Common myeloid progenitor, CD34-positive (primary cell): Measurements from ENCODE around the gene OR52D1. TPM values are rescaled to one million over a fixed set of nuclear protein-coding genes. Genes with fewer than 3 reads are reported as not detected.

Source experiments
- CTCF ChIA-PET: fragments of 350-600 bp; sonication (Branson Sonifier 250); formaldehyde crosslinking; loops from one replicate; lab custom pipeline; 2021; ENCODE audit warnings: antibody characterized with exemption; lab: Charles Lee
- POLR2A ChIA-PET: fragments of 350-600 bp; sonication (Branson Sonifier 250); formaldehyde crosslinking; loops from one replicate; lab custom pipeline; 2021; ENCODE audit warnings: antibody characterized with exemption; lab: Charles Lee
- DNase-seq, 3 donors: peaks; one replicate each; pipeline versions ENCODE4 v3.0.0 to v3.0.0-alpha.2; 2013
- H3K27ac ChIP-seq, 2 experiments: 1 replicate in 1 of 2; 2 replicates in 1 of 2; pipeline ENCODE4 v1.7.0; 2013; ENCODE audit warnings: inconsistent platforms in 2 of 2, low read length in 2 of 2, mild to moderate bottlenecking in 2 of 2, low read depth in 1 of 2, moderate library complexity in 1 of 2; ENCODE audit not compliant: severe bottlenecking in 2 of 2, insufficient read depth in 1 of 2, poor library complexity in 1 of 2
- H3K27me3 ChIP-seq, 5 experiments: replicated peaks in 2 of 5; 1 replicate in 3 of 5; 2 replicates in 2 of 5; pipeline versions ENCODE4 v1.6.1 to v1.7.0; 2013; ENCODE audit warnings: low read length in 4 of 5, mild to moderate bottlenecking in 2 of 5, moderate library complexity in 2 of 5, inconsistent platforms in 1 of 5; ENCODE audit not compliant: insufficient read depth in 5 of 5, control insufficient read depth in 4 of 5
- H3K36me3 ChIP-seq, 4 experiments: 1 replicate in 2 of 4; 2 replicates in 2 of 4; pipeline versions ENCODE4 v1.6.1 to v1.7.0; 2013; ENCODE audit warnings: low read length in 3 of 4, control low read depth in 1 of 4, mild to moderate bottlenecking in 1 of 4; ENCODE audit not compliant: control insufficient read depth in 4 of 4, insufficient read depth in 4 of 4
- H3K4me1 ChIP-seq, 4 experiments: 1 replicate in 3 of 4; 2 replicates in 1 of 4; pipeline versions ENCODE4 v1.6.1 to v1.7.1; 2013; ENCODE audit warnings: low read length in 3 of 4, mild to moderate bottlenecking in 3 of 4, control low read depth in 1 of 4, inconsistent platforms in 1 of 4, moderate library complexity in 1 of 4; ENCODE audit not compliant: control insufficient read depth in 4 of 4, insufficient read depth in 4 of 4; ENCODE audit errors: control extremely low read depth in 1 of 4
- H3K4me3 ChIP-seq, 7 experiments: 1 replicate in 4 of 7; 2 replicates in 3 of 7; pipeline versions ENCODE4 v1.5.1 to v1.7.0; 2013; ENCODE audit warnings: mild to moderate bottlenecking in 7 of 7, low read length in 6 of 7, moderate library complexity in 6 of 7, inconsistent platforms in 2 of 7, low read depth in 2 of 7, control low read depth in 1 of 7; ENCODE audit not compliant: insufficient read depth in 4 of 7, control insufficient read depth in 1 of 7; ENCODE audit errors: extremely low read depth in 1 of 7
- H3K9me3 ChIP-seq, 5 experiments: 1 replicate in 4 of 5; 2 replicates in 1 of 5; pipeline versions ENCODE4 v1.6.1 to v1.7.1; 2013; ENCODE audit warnings: low read length in 4 of 5, mild to moderate bottlenecking in 2 of 5, inconsistent platforms in 1 of 5, low read depth in 1 of 5, moderate library complexity in 1 of 5; ENCODE audit not compliant: control insufficient read depth in 4 of 5, insufficient read depth in 2 of 5; ENCODE audit errors: control extremely low read depth in 1 of 5
- WGBS: methylation state at CpG from one replicate; pipeline ENCODE4 v1.1.5; 2013; ENCODE audit not compliant: insufficient coverage; 5-methylcytosine and 5-hydroxymethylcytosine counted together
- polyA plus RNA-seq: library from polyadenylated mRNA; unstranded; fragments of 120-200 nt; gene quantifications from one replicate; pipeline ENCODE4 v1.2.1, GENCODE V29; 2013

The OR52D1 gene
- not detected for polyA plus RNA-seq

DNA sequence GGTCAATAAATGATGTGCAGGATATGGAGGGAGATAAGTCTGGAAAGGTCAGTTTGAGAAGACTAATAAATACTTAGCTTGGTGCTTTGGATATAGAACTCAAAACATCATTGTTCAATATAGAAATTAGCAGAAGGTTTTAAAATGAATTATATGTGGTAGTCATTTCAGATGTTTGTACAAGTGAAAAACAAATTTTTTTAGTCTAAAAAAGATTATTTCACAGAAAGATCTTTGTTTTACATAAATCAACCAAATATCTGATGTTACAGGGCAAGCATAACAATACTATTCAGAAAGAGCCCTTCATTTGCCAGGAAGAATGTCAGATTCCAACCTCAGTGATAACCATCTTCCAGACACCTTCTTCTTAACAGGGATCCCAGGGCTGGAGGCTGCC is at the start of gene OR52D1:
Gene OR52D1 (plus strand): TSS at position 301 of the 400 bp plus-strand sequence. CDS start 22 bp downstream, at position 323.
- Histone ChIP-seq H3K36me3 (no peaks in the 10 kb centered on the region), H3K9me3 (no peaks in the 10 kb centered on the region), H3K4me3 (no peak within 1 kb of the TSS), H3K4me1 (peaks cover 0 to 4% (median 0%) of the 10 kb centered on the region in 4 experiments), H3K27ac (no peak within 1 kb of the TSS), H3K27me3 (no peaks in the 10 kb centered on the region)
- DNase-seq: no peak
- POLR2A ChIA-PET: no interaction called here
- CTCF ChIA-PET: no interaction called here

DNA sequence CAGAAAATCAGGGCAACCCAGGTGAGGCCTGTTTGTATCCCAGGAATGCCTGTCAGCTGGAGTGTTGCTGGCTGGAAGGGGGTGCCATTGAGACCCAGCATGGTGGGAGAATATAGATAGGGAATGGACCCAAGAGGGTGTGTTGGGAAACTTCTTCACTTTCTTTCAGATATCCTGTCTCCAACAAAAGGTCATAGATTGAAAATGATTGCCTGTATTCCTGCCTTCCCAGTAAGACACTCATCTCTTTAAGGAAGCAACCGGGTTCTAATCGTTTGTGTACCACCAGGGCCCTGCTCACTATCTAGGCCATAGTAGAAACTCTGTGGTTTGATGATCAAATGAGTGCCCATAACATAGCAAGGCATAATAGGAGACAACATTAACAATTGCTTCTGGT is 47.1 kb upstream of the OR52D1 start, which contains the start of gene OR51I1:
Gene OR51I1 (minus strand): TSS at position 101 of the 400 bp plus-strand sequence. CDS start 0 bp downstream, at position 101.
- CTCF ChIA-PET: interaction anchor here (0.6 kb wide), 1 partner anchor 229 kb away, joined by 3 read pairs; no protein-coding TSS in a partner anchor
- 78% methylated on average over 2 of the region's 2 CpGs for WGBS

DNA sequence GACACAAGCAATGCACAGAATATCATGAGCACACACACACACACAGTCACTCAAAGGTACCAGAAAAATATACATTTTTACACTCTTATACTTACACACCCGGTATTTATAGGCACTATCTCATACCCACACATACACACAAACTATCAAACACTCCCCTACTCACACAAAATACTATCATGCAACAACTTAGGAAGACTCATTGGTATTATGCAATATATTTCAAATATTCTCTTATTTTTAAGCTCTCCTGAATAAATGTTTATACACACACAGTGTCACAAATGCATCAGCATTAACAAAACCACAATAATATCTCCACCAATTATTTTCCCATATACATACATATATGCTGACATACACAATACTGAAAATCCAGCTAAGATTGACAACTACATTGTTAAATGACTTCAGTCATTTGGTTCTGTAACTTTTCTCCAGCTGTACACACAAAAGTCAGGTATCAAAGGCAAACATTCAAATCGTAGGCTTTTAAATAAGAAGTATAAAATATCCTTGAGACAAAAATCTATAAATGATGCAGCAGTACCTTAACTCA is 44.6 kb upstream of the OR52D1 start:
- H3K4me1 ChIP-seq: no peaks in the 10 kb centered on the region
- no peaks in the 10 kb centered on the region for H3K36me3 ChIP-seq
- 75% methylated on average over 1 of the region's 2 CpGs for WGBS
- CTCF ChIA-PET: no interaction called here
- no peak overlapping the region for H3K4me3 ChIP-seq
- H3K27me3 ChIP-seq: peaks cover 0 to 3% (median 0%) of the 10 kb centered on the region in 5 experiments
- no peak for DNase-seq
- H3K27ac ChIP-seq: no peak overlapping the region
- POLR2A ChIA-PET: no interaction called here
- no peaks in the 10 kb centered on the region for H3K9me3 ChIP-seq

More for the DNA sequence above, 47.1 kb upstream of the OR52D1 start, which contains the start of gene OR51I1:
- Histone ChIP-seq H3K4me3 (no peak within 1 kb of the TSS), H3K36me3 (no peaks in the 10 kb centered on the region), H3K27ac (no peak within 1 kb of the TSS), H3K4me1 (no peaks in the 10 kb centered on the region), H3K9me3 (no peaks in the 10 kb centered on the region), H3K27me3 (peaks cover 0 to 3% (median 0%) of the 10 kb centered on the region in 5 experiments)
- POLR2A ChIA-PET: no interaction called here
- no peak for DNase-seq

DNA sequence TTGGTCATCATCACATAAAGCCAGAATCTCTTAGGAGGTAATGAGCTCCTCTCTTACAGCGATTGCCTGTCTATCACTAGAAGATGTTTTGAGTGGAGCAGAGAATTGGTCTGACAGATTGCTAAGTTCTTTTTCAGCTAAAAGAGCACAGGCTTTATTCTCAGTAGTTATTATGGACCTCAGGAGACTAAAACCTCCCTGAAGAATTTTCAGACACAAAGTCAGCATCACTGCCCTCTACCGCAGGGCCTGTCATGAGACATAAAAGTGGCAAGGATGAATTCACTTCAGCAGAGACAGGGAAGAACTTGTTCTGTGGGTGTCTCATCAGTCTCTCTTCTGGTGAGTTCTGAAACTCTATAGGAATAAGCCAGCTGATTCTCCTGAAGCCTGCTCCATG is 39.5 kb upstream of the OR52D1 start, which contains the start of gene OR51I2:
Gene OR51I2 (plus strand): TSS at position 301 of the 400 bp plus-strand sequence. CDS start 4,166 bp downstream, outside the sequence.
- CTCF ChIA-PET: no interaction called here
- POLR2A ChIA-PET: no interaction called here
- Histone ChIP-seq H3K27ac (no peak within 1 kb of the TSS), H3K9me3 (no peaks in the 10 kb centered on the region), H3K27me3 (no peaks in the 10 kb centered on the region), H3K4me3 (no peak within 1 kb of the TSS), H3K4me1 (no peaks in the 10 kb centered on the region), H3K36me3 (no peaks in the 10 kb centered on the region)
- 100% methylated on average over 1 of the region's 2 CpGs for WGBS
- DNase-seq: no peak

DNA sequence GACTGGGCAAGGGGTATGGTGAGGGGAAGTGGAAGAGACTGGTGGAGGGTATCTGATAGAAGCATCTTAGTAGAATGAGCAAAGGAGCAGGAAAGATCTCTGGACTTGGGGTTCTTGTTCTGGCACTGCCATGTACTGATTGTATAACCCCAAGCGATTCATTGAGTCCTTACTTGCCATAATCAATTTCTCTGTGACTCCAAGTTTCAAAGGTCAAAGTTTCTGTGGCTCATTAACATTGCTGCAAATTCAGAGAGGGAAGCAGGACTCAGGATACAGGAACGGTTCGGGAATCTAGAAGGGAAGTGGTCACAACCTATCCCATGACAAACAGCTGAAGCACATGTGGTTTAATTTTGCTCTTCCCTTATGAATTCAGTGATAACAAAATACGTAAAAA is 39.1 kb upstream of the OR52D1 start:
- WGBS: 90% methylated on average over 3 of the region's 4 CpGs
- POLR2A ChIA-PET: no interaction called here
- CTCF ChIA-PET: no interaction called here
- DNase-seq: no peak
- no peaks in the 10 kb centered on the region for H3K4me1 ChIP-seq
- H3K27ac ChIP-seq: no peak overlapping the region
- no peak overlapping the region for H3K4me3 ChIP-seq
- H3K27me3 ChIP-seq: no peaks in the 10 kb centered on the region
- no peaks in the 10 kb centered on the region for H3K9me3 ChIP-seq
- H3K36me3 ChIP-seq: no peaks in the 10 kb centered on the region

DNA sequence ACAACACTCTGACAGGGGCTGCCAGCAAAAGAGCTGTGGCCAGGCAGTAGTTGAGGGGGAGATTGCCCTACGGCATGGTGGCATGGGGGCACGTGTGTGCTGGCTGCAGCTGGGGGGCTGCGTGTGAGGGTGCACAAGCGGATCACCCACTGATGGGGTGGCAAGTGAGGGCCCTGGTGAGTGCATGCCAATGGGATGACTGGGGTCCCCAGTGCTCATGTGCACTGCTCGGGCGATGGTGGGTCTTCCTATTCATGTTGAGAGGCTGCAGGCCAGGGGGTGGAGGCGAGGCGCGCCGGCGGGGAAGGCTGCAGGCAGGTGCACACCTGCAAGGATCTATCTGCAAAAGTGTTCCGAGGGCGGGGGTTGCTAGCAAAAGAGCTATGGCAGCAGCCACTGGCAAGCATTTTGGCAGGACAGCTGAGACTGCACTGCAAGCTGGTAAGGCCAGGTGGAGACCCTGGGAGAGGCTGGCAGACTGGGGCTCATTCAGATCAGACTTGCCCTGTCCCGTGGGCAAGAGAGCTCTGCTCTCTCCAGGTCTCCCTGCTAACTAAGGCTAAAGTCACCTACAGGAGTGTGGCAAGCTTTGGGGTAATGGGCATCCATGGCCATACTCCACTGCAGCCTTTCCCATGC is 27.4 kb upstream of the OR52D1 start:
- ChIA-PET POLR2A (no interaction called here), CTCF (no interaction called here)
- Histone ChIP-seq H3K36me3 (no peaks in the 10 kb centered on the region), H3K9me3 (peaks cover 0 to 8% (median 0%) of the 10 kb centered on the region in 5 experiments), H3K27ac (no peak overlapping the region), H3K4me1 (no peaks in the 10 kb centered on the region), H3K27me3 (no peaks in the 10 kb centered on the region), H3K4me3 (no peak overlapping the region)
- DNase-seq: no peak
- WGBS: 98% methylated on average over 8 of the region's 14 CpGs

DNA sequence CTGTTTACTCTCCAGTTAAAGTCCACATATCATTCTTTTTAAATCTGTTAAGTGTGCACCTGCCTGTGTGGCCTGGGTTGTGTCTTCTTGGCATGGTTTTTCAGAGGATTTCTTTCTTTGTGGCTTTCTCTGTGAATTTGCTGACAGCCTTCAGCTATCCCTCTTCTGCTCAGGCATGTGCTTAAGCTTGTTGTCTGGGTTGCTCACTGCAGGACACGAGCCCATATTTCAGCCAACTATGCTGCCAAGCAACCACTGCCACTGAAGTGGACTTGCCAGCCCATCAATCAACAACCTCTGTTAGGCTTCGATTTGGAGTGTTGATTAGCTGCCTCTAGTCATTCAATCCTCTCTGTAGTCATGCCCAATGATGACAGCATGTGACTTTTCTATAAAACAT is 21.0 kb upstream of the OR52D1 start:
- 91% methylated on average over 1 of the region's 2 CpGs for WGBS
- H3K27me3 ChIP-seq: no peaks in the 10 kb centered on the region
- POLR2A ChIA-PET: no interaction called here
- H3K4me3 ChIP-seq: no peak overlapping the region
- no peak overlapping the region for H3K27ac ChIP-seq
- H3K9me3 ChIP-seq: no peaks in the 10 kb centered on the region
- CTCF ChIA-PET: interaction anchor here (0.8 to 1.8 kb wide), 2 partner anchors 9 to 423 kb away, joined by 4 to 5 read pairs; no protein-coding TSS in a partner anchor
- no peaks in the 10 kb centered on the region for H3K4me1 ChIP-seq
- no peaks in the 10 kb centered on the region for H3K36me3 ChIP-seq
- no peak for DNase-seq
